ENCODE measurements around the gene CCND2. TPM values are rescaled to one million over a fixed set of nuclear protein-coding genes. Genes with fewer than 3 reads are reported as not detected.

The CCND2 gene
- polyA plus RNA-seq, 1 donor from 2014 or later, result 16.9 TPM

- no peaks in the 10 kb centered on the region for H4K20me1 ChIP-seq (ENCODE audit: insufficient read depth)
- H3K27ac ChIP-seq (ENCODE audit: low read length), result no peak overlapping the region
- H3K79me2 ChIP-seq (replicated peaks; ENCODE audit: insufficient read depth, low read length), result peaks cover 16% of the 10 kb centered on the region
- H3K9me3 ChIP-seq (ENCODE audit: low read length), result no peaks in the 10 kb centered on the region
- no peak overlapping the region for H3K9ac ChIP-seq (ENCODE audit: low read length)
- H3K27me3 ChIP-seq (ENCODE audit: insufficient read depth, low read depth, low read length), result no peaks in the 10 kb centered on the region
- no peak overlapping the region for H2AFZ ChIP-seq (ENCODE audit: low read depth, low read length)
- H3K36me3 ChIP-seq (ENCODE audit: insufficient read depth, low read length), result no peaks in the 10 kb centered on the region
- no peak overlapping the region for H3K4me3 ChIP-seq (ENCODE audit: low read length)
- H3F3A ChIP-seq (ENCODE audit: insufficient read depth, low read length, poor library complexity, severe bottlenecking), result no peaks in the 10 kb centered on the region
- TF ChIP-seq RAD21 (conservative IDR thresholded peaks at IDR 0.05) (no peak), POLR2AphosphoS5 (IDR thresholded peaks at IDR 0.05) (no peak), EP300 (conservative IDR thresholded peaks at IDR 0.05; ENCODE audit: poor library complexity, severe bottlenecking) (no peak), TAF1 (IDR thresholded peaks at IDR 0.05; ENCODE audit: low read depth) (no peak), EZH2 (IDR thresholded peaks at IDR 0.05; ENCODE audit: borderline replicate concordance, insufficient read depth, low read length, poor library complexity, severe bottlenecking) (no peak), CTCF (IDR thresholded peaks at IDR 0.05; ENCODE audit: poor library complexity, severe bottlenecking) (no peak), SMC3 (conservative IDR thresholded peaks at IDR 0.05; ENCODE audit: poor library complexity) (no peak), MXI1 (conservative IDR thresholded peaks at IDR 0.05; ENCODE audit: poor library complexity, severe bottlenecking) (no peak), REST (IDR thresholded peaks at IDR 0.05; ENCODE audit: borderline replicate concordance) (no peak)
- H3K4me2 ChIP-seq (ENCODE audit: low read length), result no peak overlapping the region
- no peaks in the 10 kb centered on the region for H3K9me2 ChIP-seq (ENCODE audit: insufficient read depth, low read length)
These were observed 16.6 kb downstream of the CCND2 start for GRCh38 chr12:4289998-4290790.

DNA sequence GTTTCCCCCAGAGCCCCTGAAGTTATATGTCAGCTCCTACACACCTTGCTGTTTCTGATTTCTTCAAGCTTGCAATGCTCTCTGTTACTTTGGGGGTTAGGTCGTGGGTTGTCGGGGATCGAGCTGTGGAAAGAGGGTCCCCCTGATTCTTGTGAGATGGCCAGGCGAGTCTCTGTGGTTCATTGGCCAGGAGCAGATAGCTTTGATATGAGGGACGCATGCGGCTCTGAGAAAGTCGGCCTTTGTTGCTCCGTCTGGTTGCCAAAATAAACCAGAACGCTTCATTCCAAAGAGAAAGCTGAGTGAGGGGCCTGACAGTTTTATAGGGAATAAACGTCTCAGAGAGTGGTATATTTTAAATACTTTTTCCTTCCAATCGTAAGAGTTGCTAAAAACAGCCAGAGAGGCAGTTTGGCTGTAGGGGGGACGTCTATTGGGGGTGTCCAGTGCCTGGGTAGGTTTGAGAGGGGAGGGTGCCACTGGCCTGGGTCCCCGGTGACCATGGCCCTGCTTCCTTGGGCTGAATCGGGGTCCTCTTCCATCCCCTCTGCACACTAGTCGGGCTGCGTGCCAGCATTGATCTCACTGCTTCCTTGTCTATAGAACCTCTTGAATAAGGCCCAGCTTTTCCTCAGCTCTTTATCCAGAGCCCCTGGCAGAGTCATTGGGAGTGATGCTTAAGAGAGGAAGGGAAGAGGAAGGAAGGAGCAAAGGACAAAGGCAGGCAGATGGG lies 18.9 kb downstream of the CCND2 start:
- Histone ChIP-seq H3K36me3 (ENCODE audit: insufficient read depth, low read length) (no peaks in the 10 kb centered on the region), H3K27me3 (ENCODE audit: insufficient read depth, low read depth, low read length) (no peaks in the 10 kb centered on the region), H3K4me2 (ENCODE audit: low read length) (no peak overlapping the region), H3K9ac (ENCODE audit: low read length) (no peak overlapping the region), H4K20me1 (ENCODE audit: insufficient read depth) (no peaks in the 10 kb centered on the region), H3K9me3 (ENCODE audit: low read length) (no peaks in the 10 kb centered on the region), H3K9me2 (ENCODE audit: insufficient read depth, low read length) (no peaks in the 10 kb centered on the region), H3F3A (ENCODE audit: insufficient read depth, low read length, poor library complexity, severe bottlenecking) (no peaks in the 10 kb centered on the region), H3K27ac (ENCODE audit: low read length) (no peak overlapping the region), H2AFZ (ENCODE audit: low read depth, low read length) (no peak overlapping the region), H3K79me2 (replicated peaks; ENCODE audit: insufficient read depth, low read length) (peaks cover 8% of the 10 kb centered on the region), H3K4me3 (ENCODE audit: low read length) (no peak overlapping the region)
- TF ChIP-seq SMC3 (conservative IDR thresholded peaks at IDR 0.05; ENCODE audit: poor library complexity) (no peak), MXI1 (conservative IDR thresholded peaks at IDR 0.05; ENCODE audit: poor library complexity, severe bottlenecking) (no peak), TAF1 (IDR thresholded peaks at IDR 0.05; ENCODE audit: low read depth) (no peak), EZH2 (IDR thresholded peaks at IDR 0.05; ENCODE audit: borderline replicate concordance, insufficient read depth, low read length, poor library complexity, severe bottlenecking) (no peak), CTCF (IDR thresholded peaks at IDR 0.05; ENCODE audit: poor library complexity, severe bottlenecking) (no peak), EP300 (conservative IDR thresholded peaks at IDR 0.05; ENCODE audit: poor library complexity, severe bottlenecking) (no peak), POLR2AphosphoS5 (IDR thresholded peaks at IDR 0.05) (no peak), RAD21 (conservative IDR thresholded peaks at IDR 0.05) (no peak), REST (IDR thresholded peaks at IDR 0.05; ENCODE audit: borderline replicate concordance) (no peak)

All from neural cell (in vitro differentiated cells).